CD14-positive monocyte (primary cell): ENCODE results near the gene GOLT1B. TPM values are rescaled to one million over a fixed set of nuclear protein-coding genes. Genes with fewer than 3 reads are reported as not detected.

ENCODE experiments used
- DNase-seq, 3 donors: peaks; one replicate each; pipeline ENCODE4 v3.0.0-alpha.2; 2011 to 2022
- H2AFZ ChIP-seq: 2 replicates; pipeline ENCODE4 v1.6.0; 2012; ENCODE audit warnings: mild to moderate bottlenecking, low read depth, low read length, inconsistent platforms; ENCODE audit not compliant: insufficient read depth, poor library complexity, severe bottlenecking
- H3K27ac ChIP-seq, 2 donors: 1 replicate in 1 of 2; 2 replicates in 1 of 2; pipeline ENCODE4 v1.5.1; 2012 to 2013; ENCODE audit warnings: low read length in 2 of 2, control low read depth in 1 of 2, inconsistent platforms in 1 of 2, low read depth in 1 of 2, mild to moderate bottlenecking in 1 of 2
- H3K27me3 ChIP-seq, 2 donors: one replicate each; pipeline versions ENCODE4 v1.6.0 to v1.6.1; 2011 to 2013; ENCODE audit warnings: low read length in 2 of 2; ENCODE audit not compliant: control insufficient read depth in 2 of 2, insufficient read depth in 2 of 2
- H3K36me3 ChIP-seq, 2 donors: replicated peaks in 1 of 2; 1 replicate in 1 of 2; 2 replicates in 1 of 2; pipeline versions ENCODE4 v1.5.1 to v1.6.1; 2012 to 2013; ENCODE audit warnings: low read length in 2 of 2, control low read depth in 1 of 2, inconsistent platforms in 1 of 2, mild to moderate bottlenecking in 1 of 2; ENCODE audit not compliant: insufficient read depth in 2 of 2, control insufficient read depth in 1 of 2
- H3K4me1 ChIP-seq, 2 donors: 1 replicate in 1 of 2; 2 replicates in 1 of 2; pipeline versions ENCODE4 v1.5.1 to v1.6.1; 2012 to 2013; ENCODE audit warnings: low read length in 2 of 2, control low read depth in 1 of 2, inconsistent platforms in 1 of 2, mild to moderate bottlenecking in 1 of 2, moderate library complexity in 1 of 2; ENCODE audit not compliant: insufficient read depth in 2 of 2, control insufficient read depth in 1 of 2
- H3K4me2 ChIP-seq: replicated peaks from 2 replicates; pipeline ENCODE3; 2012; ENCODE audit warnings: low read length, moderate library complexity, mild to moderate bottlenecking; ENCODE audit not compliant: poor library complexity, severe bottlenecking; ENCODE audit errors: extremely low read depth
- H3K4me3 ChIP-seq, 3 experiments: fragments of 200-600 bp in 1 of 3; sonication (generic) in 1 of 3; replicated peaks in 1 of 3; 1 replicate in 2 of 3; 2 replicates in 1 of 3; pipeline ENCODE4 v1.5.1; 2011 to 2013; ENCODE audit warnings: low read length in 3 of 3, mild to moderate bottlenecking in 3 of 3, control low read depth in 2 of 3, low read depth in 2 of 3, inconsistent platforms in 1 of 3, moderate library complexity in 1 of 3
- H3K79me2 ChIP-seq: 2 replicates; pipeline ENCODE4 v1.6.0; 2012; ENCODE audit warnings: mild to moderate bottlenecking, control low read depth, inconsistent platforms, low read length, moderate library complexity; ENCODE audit not compliant: insufficient read depth
- H3K9ac ChIP-seq: 2 replicates; pipeline ENCODE4 v1.6.0; 2017; ENCODE audit warnings: low read length, mild to moderate bottlenecking; ENCODE audit not compliant: insufficient read depth, poor library complexity, severe bottlenecking
- H3K9me3 ChIP-seq, 2 donors: replicated peaks in 1 of 2; 1 replicate in 1 of 2; 2 replicates in 1 of 2; pipeline versions ENCODE4 v1.5.1 to v1.6.1; 2012 to 2013; ENCODE audit warnings: low read length in 2 of 2, control low read depth in 1 of 2; ENCODE audit not compliant: control insufficient read depth in 1 of 2, insufficient read depth in 1 of 2
- H4K20me1 ChIP-seq: 2 replicates; pipeline ENCODE4 v1.6.0; 2012; ENCODE audit warnings: mild to moderate bottlenecking, low read length, control low read depth, moderate library complexity; ENCODE audit not compliant: insufficient read depth
- H3K27ac Mint-ChIP-seq, 7 donors: one replicate each; pipeline ENCODE4 v1.8.0; 2020; ENCODE audit warnings: mild to moderate bottlenecking in 7 of 7, mixed read lengths in 7 of 7, moderate library complexity in 6 of 7, inconsistent platforms in 2 of 7
- H3K27me3 Mint-ChIP-seq, 3 donors: one replicate each; pipeline ENCODE4 v1.8.0; 2021 to 2022; ENCODE audit warnings: low read depth in 3 of 3, mild to moderate bottlenecking in 3 of 3, mixed read lengths in 3 of 3, moderate library complexity in 3 of 3, inconsistent platforms in 1 of 3
- H3K36me3 Mint-ChIP-seq, 2 donors: one replicate each; pipeline ENCODE4 v1.8.0; 2020; ENCODE audit warnings: mixed read lengths in 2 of 2, inconsistent platforms in 1 of 2, mild to moderate bottlenecking in 1 of 2
- H3K4me1 Mint-ChIP-seq: one replicate; pipeline ENCODE4 v1.8.0; 2020; ENCODE audit warnings: mild to moderate bottlenecking, mixed read lengths
- H3K4me3 Mint-ChIP-seq, 2 donors: one replicate each; pipeline ENCODE4 v1.8.0; 2020; ENCODE audit warnings: mild to moderate bottlenecking in 2 of 2, mixed read lengths in 2 of 2, moderate library complexity in 1 of 2
- H3K9me3 Mint-ChIP-seq, 7 donors: one replicate each; pipeline ENCODE4 v1.8.0; 2020 to 2022; ENCODE audit warnings: mixed read lengths in 7 of 7, mild to moderate bottlenecking in 6 of 7, moderate library complexity in 6 of 7, inconsistent platforms in 2 of 7
- WGBS: methylation state at CpG from one replicate; pipeline ENCODE4 v1.1.5; 2013; ENCODE audit warnings: missing lambda C conversion rate; ENCODE audit not compliant: insufficient coverage; 5-methylcytosine and 5-hydroxymethylcytosine counted together
- intact Hi-C, 2 donors: fragments of 100-400 bp; cut with micrococcal nuclease; formaldehyde crosslinking; loops; one replicate each; pipeline versions ENCODE4 v1.15.0 to v1.15.1; 2023
- polyA plus RNA-seq, 3 donors: library from polyadenylated mRNA; depleted of rRNA in 1 of 3; unstranded in 2 of 3; stranded (reverse) in 1 of 3; fragments of 300-500 nt in 2 of 3; fragments of >200 nt in 1 of 3; fragmentation: Illumina TruSeq in 2 of 3; gene quantifications; 1 replicate in 2 of 3; 2 replicates in 1 of 3; pipeline ENCODE4 v1.2.3, GENCODE V29; 2012 to 2021
- TF ChIP-seq, protein P1 (sequence below): fragments of 200-600 bp; IDR thresholded peaks from one replicate; pipeline ENCODE4 v1.8.0; 2022; ENCODE audit warnings: antibody characterized with exemption, mild to moderate bottlenecking

The GOLT1B gene
- polyA plus RNA-seq, 3 donors = 14.0 to 24.5 (median 21.4) TPM

DNA sequence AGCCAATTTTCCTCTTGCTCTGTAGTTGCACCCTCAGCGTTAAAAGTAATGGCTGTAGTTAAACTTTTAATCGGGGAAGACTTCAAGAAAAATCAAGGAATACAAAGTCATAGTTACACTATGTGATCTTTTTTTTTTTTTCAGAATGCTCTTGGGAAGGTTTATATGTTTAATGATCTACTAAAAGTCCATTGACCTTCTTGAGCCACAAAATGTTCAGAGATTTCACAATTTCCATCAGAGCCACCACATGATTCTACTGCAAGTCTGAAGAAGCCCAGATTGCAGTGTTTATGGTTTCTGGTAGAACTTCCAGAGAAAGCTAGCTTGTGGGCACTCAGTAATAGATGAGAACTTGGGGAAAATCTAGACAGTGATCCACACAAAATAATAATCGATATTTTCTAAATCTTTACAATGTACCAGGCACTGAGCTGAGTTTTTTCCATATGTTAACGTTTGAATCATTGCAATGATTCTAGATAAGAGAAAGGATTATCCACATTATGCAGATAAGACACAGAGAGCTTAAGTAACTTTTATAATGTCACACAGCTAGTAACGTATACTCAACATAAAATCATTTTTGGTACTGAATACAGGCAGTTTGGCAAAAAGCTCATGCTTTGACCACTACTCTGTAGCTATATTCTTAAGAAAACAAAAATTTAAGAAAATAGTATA lies 64.8 kb downstream of the GOLT1B start:
- no peaks in the 10 kb centered on the region for H3K36me3 ChIP-seq
- H3K27ac Mint-ChIP-seq = no peak overlapping the region

GRCh38 chr12:21566907-21567394 lies 65.4 kb downstream of the GOLT1B start:
- intact Hi-C loops = no loop called here
- H3K9me3 ChIP-seq = no peaks in the 10 kb centered on the region

More for the DNA sequence above, 64.8 kb downstream of the GOLT1B start:
- no peak overlapping the region for H3K9ac ChIP-seq
- no peaks in the 10 kb centered on the region for H3K27me3 ChIP-seq
- H3K27me3 Mint-ChIP-seq = peaks cover 0 to 2% (median 0%) of the 10 kb centered on the region in 3 donors
- no peak overlapping the region for H3K4me2 ChIP-seq
- no peaks in the 10 kb centered on the region for H3K36me3 Mint-ChIP-seq
- no peak for DNase-seq
- TF ChIP-seq, protein P1, sequence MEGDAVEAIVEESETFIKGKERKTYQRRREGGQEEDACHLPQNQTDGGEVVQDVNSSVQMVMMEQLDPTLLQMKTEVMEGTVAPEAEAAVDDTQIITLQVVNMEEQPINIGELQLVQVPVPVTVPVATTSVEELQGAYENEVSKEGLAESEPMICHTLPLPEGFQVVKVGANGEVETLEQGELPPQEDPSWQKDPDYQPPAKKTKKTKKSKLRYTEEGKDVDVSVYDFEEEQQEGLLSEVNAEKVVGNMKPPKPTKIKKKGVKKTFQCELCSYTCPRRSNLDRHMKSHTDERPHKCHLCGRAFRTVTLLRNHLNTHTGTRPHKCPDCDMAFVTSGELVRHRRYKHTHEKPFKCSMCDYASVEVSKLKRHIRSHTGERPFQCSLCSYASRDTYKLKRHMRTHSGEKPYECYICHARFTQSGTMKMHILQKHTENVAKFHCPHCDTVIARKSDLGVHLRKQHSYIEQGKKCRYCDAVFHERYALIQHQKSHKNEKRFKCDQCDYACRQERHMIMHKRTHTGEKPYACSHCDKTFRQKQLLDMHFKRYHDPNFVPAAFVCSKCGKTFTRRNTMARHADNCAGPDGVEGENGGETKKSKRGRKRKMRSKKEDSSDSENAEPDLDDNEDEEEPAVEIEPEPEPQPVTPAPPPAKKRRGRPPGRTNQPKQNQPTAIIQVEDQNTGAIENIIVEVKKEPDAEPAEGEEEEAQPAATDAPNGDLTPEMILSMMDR = no peak
- peaks cover 0 to 3% (median 0%) of the 10 kb centered on the region in 7 donors for H3K9me3 Mint-ChIP-seq
- no peak overlapping the region for H3K4me3 ChIP-seq
- H3K4me1 Mint-ChIP-seq = no peaks in the 10 kb centered on the region
- H2AFZ ChIP-seq = no peak overlapping the region
- H3K27ac ChIP-seq = no peak overlapping the region
- no peaks in the 10 kb centered on the region for H4K20me1 ChIP-seq
- H3K9me3 ChIP-seq = no peaks in the 10 kb centered on the region
- no peak overlapping the region for H3K4me3 Mint-ChIP-seq
- no CpG with 5 or more reads among the region's 5 CpGs for WGBS
- H3K4me1 ChIP-seq = no peaks in the 10 kb centered on the region
- intact Hi-C loops = no loop called here
- H3K79me2 ChIP-seq = no peaks in the 10 kb centered on the region

More at GRCh38 chr12:21566907-21567394, 65.4 kb downstream of the GOLT1B start:
- Histone ChIP-seq H3K4me1 (no peaks in the 10 kb centered on the region), H4K20me1 (no peaks in the 10 kb centered on the region), H3K9ac (no peak overlapping the region), H2AFZ (no peak overlapping the region), H3K79me2 (no peaks in the 10 kb centered on the region), H3K27ac (no peak overlapping the region), H3K36me3 (no peaks in the 10 kb centered on the region), H3K27me3 (no peaks in the 10 kb centered on the region), H3K4me3 (no peak overlapping the region), H3K4me2 (no peak overlapping the region)
- peaks cover 0 to 2% (median 0%) of the 10 kb centered on the region in 3 donors for H3K27me3 Mint-ChIP-seq
- H3K9me3 Mint-ChIP-seq = peaks cover 0 to 3% (median 0%) of the 10 kb centered on the region in 7 donors
- H3K27ac Mint-ChIP-seq = no peak overlapping the region
- 100% methylated on average over 2 of the region's 3 CpGs for WGBS
- TF ChIP-seq, protein P1 = no peak
- H3K36me3 Mint-ChIP-seq = no peaks in the 10 kb centered on the region
- no peak for DNase-seq
- H3K4me1 Mint-ChIP-seq = no peaks in the 10 kb centered on the region
- H3K4me3 Mint-ChIP-seq = no peak overlapping the region

Other genes with a start within 250 kb of the GOLT1B start
- gene SLCO1A2, start 166.9 kb upstream of the GOLT1B start, polyA plus RNA-seq = not detected
- not detected for gene IAPP, start 128.9 kb upstream of the GOLT1B start, polyA plus RNA-seq
- gene PYROXD1, start 64.1 kb upstream of the GOLT1B start, polyA plus RNA-seq = 10 to 100 TPM; 13.6 to 24.4 (median 16.2) TPM
- 10 to 100 TPM; 16.0 to 21.7 (median 18.6) TPM for gene RECQL, start 154 bp upstream of the GOLT1B start, polyA plus RNA-seq
- under 1 TPM in 1 of 3 donors, not detected in 2; 0.21 TPM for gene SPX, start 24.5 kb downstream of the GOLT1B start, polyA plus RNA-seq
- not detected for gene GYS2, start 103.1 kb downstream of the GOLT1B start, polyA plus RNA-seq
- 100 to 1,000 TPM in 2 of 3 donors, 10 to 100 TPM in 1; 49.6 to 148 (median 121) TPM for gene LDHB, start 156.1 kb downstream of the GOLT1B start, polyA plus RNA-seq